ENCODE results near the gene FAM98C.
A peak's percentile ranks its signal among the peaks of the same experiment; 100 is the strongest.
"Not testable (repeated sequence)": the region's sequence is repeated elsewhere in the genome, so short reads cannot be mapped to it uniquely, and the experiment has no call there.

The FAM98C gene

DNA sequence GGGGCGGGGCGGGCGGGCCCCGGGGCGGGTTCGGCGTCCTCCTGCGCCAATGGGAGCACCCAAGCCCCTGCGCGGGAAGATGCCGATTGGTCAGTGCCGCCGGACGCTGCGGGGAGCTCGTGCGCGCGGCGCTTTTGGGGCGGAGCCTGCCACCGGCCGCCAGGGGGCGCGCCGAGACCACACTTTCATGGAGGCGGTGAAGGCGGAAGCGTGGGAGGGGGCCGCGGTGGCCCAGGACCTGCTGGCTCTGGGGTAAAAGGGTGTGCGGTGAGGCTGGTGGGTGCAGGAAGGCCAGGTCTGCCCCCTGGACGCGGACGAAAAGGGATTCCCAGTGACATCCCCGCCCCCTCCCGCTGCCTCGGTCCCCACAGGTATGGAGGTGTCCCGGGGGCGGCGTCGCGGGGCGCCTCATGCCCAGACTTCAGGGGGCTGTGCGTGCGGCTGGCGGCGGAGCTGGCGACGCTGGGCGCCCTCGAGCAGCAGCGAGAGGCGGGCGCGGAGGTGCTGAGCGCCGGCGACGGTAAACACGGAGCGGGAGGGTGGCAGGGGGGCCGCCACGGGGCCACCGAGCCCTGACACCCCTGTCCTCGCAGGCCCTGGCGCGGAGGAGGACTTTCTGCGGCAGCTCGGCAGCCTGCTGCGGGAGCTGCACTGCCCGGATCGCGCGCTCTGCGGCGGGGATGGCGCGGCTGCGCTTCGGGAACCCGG lies at the start of gene FAM98C:
Gene FAM98C, plus strand, starts transcription at position 127 of the 708 bp plus-strand sequence. Its CDS starts 61 bp downstream, at position 188.
- peak; percentile 93 to 96 for DNase-seq

DNA sequence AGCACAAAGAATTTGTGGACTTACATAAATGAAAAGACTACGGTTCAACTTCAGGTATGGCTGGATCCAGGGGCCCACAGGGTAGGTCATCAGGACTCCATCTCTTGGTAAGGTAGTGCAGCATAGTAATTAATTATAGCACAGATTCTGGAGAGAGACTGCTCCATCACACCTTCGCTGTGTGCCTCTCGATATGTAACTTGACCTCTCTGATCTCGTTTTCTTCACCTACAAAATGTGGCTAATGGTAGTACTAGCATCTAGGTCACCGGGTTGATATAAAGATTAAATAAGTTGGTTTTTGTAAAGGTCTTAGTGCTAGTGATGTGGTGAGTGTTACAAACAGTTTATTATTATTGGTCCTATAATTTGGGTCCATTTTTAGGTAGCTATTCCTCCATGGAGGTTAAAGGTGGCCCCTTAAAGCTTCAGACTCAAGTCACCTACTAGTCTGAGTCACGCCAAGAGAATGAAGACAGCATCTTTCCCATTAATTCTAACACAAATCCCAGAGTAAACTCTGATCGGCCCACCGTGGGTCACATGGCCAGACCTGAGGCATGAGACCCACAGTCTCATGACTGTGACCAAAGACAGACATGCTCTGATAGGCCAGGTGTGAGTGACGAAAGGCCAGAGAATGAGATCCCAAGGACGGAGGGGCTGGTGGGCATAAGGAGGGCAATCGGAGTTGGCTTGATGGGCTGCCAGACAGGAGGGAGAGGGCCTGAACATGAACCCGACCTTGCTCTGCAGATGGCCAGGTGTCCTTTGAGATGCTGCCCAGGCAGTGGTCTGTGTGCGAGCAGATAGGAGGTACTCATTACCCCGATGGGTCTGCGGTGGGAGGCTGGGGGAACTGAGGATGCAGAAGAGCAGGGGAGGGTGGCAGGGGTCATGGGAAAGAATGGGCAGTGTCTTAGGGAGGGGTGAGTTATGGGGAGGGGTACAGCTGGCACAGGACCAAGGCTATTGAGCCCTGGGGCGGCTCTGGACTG lies 46.9 kb upstream of the FAM98C start:
- no peak for DNase-seq

DNA sequence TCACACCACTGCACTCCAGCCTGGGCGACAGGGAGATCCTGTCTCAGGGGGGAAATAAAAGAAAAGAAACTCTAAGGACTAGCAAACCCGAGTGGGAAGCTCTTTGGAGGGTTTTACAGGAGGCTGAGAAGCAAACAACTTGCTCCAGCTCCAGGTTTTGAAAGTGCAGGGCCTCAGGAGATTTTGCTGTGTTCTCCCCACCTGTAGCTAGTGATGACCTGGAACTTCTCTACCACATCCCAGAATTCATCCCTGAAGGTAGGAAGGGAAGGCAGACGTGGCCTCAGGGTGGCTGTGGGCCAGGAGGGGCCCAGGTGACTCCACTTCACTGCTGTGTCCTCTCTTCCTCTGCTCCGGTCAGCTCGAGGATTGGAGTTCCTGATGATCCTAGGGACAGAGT lies 44.8 kb upstream of the FAM98C start:
- no peak for DNase-seq

DNA sequence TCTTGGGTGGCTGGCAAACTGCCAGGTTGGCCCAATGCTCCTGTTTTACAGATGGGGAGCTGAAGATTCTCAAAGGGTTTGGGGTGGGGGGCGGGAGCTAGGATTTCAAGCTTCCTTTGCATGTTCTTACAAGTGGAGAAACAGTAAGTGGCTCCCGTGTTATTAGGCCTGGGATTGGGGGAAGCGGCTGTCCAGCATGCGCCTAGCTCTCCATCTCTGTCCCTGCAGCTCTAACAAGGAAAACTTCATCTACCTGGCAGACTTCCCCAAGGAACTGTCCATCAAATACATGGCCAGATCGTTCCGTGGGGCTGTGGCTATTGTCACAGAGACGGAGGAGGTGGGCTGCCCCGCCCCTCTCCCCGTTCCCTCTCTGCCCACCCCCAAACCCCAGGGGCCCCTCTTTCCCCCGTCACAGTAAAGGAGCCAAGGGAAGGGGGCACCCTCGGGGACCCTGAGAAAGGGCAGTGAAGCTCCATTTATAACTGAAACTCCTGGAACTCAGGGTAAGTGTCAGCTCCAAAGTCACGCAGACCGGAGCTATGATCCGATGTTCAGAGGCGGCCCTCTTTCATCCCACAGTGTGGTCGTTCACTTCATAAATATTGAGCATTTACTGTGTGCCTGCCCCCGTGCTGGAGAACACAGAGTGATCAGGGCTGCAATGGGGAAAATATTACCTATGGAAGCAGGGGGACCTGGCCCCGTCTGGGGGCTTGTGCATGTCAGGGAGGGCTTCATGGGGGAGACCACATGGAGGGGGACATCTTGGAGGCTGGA lies 43.5 kb upstream of the FAM98C start:
- DNase-seq, result no peak

DNA sequence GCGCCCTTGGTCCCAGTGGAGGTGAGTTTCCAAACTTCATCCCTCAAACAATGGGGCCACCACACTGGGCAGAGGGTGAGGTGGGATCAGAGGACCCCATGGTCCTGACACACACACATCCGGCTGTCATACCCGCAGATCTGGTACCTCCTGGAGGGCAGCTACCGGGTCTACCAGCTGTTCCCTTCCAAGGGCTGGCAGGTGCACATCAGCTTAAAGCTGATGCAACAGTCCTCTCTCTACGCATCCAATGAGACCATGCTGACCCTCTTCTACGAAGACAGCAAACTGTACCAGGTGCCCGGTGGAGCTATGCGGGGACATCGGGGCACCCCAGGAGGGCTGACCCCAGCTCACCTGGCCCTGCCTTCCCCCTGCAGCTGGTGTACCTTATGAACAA lies 42.5 kb upstream of the FAM98C start:
- DNase-seq, result no peak

DNA sequence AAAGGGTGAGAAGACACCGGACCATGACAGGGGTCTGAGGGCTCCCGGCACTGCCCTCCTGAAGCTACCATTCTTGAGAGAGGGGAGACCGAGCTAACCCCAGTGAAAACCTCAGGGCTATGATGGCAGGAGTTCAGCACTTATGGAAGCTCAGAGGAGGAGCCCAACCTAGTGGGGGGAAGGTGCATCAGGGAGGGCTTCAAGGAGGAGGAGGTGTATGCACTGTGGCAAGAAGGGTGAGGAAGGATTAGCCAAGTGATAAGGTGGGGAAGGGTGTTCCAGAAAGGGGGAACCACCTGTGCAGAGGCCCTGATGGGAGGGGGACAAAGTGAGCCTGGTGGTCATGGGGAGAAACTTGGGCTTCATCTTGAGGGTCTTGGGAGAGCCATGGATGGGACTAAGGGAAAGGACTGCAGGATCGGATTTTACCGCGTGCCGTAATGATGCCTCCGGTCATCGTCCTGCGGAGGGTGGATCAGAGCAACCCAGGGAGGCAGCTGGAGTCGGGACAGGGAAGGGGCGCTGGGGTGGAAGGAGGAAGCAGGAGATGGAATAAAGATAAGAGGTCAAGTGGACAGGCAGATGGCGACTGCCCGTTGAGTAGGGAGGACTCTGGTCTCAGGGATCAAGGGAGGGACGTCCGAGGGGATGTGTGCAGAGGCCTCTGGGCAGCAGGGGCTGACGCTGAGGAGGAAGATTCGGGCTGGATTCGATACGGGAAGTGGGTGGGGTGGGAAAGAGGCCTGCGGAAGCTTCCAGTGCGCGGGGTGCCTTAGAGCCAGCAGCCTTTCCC lies 41.9 kb upstream of the FAM98C start:
- DNase-seq, result peak in 1 of 2 experiments; percentile 38

DNA sequence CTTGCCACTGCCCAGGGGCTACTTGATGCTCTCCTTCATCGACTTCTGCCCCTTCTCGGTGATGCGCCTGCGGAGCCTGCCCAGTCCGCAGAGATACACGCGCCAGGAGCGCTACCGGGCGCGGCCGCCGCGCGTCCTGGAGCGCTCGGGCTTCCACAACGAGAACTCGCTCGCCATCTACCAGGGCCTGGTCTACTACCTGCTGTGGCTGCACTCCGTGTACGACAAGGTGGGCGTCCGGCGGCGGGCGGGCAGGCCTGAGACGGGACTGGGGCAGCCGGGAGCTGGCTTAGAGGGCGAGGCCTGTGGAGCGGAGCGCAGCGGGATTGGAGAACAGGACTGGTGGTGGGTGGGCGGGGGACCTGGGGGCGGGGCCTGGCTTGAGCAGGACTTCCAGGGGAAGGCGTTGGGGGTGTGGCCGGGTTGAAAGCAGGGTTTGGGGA lies 41.2 kb upstream of the FAM98C start:
- peak; percentile 85 to 87 for DNase-seq

DNA sequence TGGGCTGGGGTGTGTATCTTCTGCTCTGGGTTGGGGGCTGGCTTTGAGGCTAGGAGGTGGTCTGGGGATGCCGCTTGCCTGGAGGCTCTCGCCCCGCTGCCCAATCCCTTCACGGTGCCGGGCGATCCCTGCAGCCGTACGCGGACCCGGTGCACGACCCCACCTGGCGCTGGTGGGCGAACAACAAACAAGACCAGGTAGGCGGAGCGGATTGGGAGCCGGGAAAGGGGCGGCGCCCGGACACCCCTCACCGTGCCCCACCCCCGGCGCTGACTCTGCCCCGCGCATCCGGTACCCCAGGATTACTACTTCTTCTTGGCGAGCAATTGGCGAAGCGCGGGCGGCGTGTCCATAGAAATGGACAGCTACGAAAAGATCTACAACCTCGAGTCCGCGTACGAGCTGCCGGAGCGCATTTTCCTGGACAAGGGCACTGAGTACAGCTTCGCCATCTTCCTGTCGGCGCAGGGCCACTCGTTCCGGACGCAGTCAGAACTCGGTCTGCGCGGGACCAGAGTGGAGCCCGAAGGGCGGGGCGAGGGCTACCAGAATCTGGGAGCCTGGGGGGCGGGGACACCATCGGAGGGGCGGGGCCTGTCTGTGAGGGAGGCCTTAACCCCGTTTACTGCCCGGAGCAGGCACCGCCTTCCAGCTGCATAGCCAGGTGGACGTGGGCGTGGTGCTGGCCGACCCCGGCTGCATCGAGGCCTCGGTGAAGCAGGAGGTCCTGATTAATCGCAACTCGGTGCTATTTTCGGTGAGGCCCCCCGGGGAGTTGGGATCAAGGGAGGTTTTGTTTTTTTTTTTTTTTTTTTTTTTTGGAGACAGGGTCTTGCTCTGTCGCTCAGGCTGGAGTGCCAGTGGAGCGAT lies 40.6 kb upstream of the FAM98C start:
- DNase-seq, result peak; percentile 63 to 64

DNA sequence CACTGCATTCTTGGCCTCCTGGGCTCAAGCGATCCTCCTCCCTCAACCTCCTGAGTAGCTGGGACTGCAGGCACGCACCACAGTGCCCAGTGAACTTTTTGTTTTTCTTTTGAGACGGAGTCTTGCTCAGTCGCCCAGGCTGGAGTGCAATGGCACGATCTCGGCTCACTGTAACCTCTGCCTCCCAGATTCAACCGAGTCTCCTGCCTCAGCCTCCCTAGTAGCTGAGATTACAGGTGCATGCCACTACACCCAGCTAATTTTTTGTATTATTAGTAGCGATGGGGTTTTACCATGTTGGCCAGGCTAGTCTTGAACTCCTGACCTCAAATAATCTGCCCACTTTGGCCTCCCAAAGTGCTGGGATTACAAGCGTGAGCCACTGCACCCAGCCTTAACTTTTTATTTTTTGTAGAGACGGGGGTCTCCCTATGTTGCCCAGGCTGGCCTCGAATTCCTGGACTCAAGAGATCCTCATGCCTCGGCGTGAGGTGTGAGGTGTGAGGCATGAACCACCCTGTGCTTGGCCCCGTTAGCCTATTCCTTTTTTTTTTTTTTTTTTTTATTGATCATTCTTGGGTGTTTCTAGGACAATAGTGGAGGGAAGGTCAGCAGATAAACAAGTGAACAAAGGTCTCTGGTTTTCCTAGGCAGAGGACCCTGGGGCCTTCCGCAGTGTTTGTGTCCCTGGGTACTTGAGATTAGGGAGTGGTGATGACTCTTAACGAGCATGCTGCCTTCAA lies 39.8 kb upstream of the FAM98C start:
- DNase-seq, result not testable (repeated sequence)

DNA sequence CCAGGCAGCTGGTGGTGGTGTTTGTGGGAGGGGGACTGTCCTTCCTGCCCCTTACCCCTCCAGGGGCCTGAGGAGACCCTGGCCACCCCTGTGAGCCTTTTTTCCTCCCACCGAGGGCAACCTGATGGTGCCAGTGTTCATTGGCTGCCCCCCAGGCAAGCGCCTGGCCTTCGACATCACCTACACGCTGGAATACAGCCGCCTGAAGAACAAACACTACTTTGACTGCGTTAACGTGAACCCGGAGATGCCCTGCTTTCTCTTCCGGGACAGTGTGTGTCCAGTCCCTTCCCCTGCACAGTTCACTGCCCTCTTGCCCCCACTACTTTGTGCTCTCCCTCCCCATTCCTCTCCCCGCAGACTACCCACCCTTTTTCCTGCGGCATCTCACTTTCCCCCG lies 35.9 kb upstream of the FAM98C start:
- DNase-seq, result no peak

DNA sequence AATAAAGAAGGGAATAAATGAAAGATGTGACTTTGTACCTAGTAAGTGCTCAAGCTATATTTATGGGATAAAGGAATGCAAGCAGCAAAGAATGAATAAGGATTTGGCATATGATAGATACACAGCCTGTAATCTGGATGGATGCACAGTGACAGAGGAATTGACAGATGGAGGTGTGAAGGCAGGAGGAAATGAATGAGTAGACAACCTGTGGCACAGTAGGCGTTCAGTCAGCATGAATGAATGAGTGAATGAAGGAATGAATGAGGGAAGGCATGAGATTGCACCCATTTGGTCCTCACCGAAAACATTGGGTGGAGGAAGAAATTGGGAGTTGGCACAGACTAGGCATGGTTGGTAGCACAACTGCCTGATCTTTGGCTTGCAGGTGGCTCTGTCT lies 33.3 kb upstream of the FAM98C start:
- DNase-seq, result no peak

DNA sequence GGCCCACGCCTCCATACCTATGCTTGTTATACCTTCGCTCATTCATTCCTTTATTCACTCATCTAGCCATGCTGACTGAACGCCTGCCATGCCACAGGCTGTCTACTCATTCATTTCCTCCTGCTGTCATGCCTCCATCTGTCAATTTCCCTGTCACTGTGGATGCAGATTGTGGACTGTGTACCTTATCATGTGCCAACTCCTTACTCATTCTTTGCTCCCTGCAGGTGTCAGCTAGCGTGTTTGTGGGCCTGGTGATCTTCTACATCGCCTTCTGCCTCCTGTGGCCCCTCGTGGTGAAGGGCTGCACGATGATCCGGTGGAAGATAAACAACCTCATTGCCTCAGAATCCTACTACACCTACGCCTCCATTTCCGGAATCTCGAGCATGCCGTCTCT lies 32.6 kb upstream of the FAM98C start:
- no peak for DNase-seq

DNA sequence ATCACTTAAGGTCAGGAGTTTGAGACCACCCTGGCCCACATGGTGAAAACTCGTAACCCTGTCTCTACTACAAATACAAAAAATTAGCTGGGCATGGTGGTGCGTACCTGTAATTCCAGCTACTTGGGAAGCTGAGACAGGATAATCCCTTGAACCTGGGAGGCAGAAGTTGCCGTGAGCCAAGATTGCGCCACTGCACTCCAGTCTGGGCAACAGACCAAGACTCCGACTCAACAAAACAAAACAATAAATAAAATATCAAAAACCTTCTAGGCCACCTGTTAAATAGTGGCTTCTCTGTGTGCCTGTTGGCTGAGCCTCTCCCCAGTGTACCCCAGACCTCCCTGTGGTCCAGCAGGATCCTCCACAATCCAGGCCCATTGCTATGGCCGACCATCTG lies 31.8 kb upstream of the FAM98C start:
- DNase-seq, result no peak

DNA sequence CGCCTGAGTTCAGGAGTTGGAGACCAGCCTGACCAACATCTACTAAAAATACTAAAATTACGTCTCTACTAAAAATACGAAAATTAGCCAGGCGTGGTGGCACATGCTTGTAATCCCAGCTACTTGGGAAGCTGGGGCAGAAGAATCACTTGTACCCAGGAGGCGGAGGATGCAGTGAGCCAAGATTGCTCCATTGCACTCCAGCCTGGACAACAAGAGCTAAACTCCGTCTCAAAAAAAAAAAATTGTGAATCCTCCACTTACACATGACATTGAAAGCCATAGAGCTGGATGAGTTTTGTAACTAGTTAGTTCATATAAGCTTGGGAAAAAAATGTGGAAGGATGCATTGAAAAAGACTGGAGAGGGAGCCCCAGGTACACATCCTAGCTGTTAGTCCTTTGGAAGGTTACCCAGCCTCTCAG lies 29.0 kb upstream of the FAM98C start:
- no peak for DNase-seq

DNA sequence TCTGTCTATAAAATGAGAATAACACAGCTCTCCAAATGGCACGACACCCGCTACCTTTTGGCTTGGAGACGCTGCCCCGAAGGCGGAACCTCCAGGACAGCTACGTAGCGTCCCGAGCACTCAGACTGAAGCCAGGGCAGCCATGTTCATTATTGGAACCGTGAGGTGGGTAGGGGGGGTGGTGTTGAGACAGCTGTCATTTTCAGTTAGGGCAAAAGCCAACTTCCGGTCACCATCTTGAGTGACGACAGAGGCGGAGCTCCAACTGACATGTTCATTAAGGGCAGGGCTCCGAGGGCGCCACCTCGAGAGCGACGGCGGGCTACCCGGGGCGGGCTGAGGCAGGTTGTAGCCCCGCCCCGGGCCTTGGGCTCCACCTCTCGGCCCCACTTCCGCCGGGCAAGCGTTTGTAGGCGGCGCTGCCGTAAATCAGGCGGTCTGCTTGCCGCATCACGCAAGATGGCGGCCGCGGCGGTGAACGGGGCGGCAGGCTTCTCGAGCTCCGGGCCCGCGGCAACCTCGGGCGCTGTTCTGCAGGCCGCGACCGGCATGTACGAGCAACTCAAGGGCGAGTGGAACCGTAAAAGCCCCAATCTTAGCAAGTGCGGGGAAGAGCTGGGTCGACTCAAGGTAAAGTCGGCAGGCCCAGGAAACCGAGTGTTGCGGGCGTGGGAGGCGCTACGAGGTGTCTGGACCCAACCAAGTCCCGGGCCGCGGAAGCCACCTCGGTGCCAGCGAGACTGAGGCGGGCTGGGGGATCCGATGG lies 28.4 kb upstream of the FAM98C start, which contains the start of gene PSMD8:
Gene PSMD8, plus strand, starts transcription at position 240 of the 766 bp plus-strand sequence. Its CDS starts 31 bp downstream, at position 271.
- peak; percentile 98 to 99 for DNase-seq

DNA sequence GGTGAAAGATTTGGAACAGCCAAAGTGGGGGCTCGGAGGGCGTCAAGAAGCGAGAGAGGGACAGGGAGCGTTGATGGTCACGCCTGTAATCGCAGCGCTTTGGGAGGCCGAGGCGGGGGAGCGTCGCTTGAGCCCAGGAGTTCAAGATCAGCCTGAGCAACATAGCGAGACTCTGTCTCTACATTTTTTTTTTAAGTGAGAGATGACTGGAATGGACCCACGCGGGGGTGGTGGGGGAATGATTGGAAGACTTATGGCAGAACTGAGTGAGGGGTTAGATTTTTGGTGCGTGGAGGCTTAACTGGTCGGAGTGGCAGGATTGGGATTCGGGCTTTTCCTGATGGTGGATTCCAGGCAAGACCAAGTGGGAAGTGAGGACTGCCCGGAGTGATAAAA lies 27.8 kb upstream of the FAM98C start:
- peak in 1 of 2 experiments; percentile 16 for DNase-seq

DNA sequence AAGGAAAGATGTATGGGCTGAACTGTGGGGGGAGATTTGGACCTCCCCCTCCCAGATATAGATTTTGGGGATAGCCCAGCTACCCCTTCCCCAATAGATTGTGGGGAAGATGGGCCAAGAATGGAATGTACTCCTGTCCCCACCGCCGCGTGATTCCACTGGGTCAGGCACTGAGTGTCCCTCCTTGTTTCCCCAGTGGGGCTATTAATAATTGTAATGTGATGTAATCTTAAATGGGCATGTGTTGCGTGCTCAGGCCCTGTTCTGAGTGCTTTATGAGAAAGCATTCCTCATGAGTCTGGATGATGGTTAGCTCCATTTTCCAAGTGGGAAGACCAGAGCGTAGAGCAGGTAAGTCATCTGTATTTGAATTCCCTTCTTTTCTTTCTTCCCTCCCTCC lies 27.1 kb upstream of the FAM98C start:
- DNase-seq, result no peak

DNA sequence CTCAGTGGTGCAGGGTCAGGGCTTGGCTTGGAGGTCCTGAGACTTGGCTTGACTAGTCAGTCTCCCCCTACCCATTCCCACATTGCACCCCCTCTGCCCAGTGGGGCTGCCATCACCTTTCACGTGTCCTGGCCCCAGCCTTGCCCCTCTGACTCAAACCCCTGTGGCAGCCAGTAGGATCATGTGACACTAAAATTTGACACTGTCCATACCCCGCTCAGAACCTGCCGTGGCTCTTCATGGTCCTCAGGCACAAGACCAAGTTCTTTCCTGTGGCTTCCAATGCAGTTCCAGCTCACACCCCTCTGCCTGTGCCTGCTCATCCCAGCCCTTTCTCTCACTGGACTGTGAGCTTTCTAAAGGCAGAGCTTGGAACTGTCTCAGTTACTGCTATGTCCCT lies 26.3 kb upstream of the FAM98C start:
- no peak for DNase-seq

DNA sequence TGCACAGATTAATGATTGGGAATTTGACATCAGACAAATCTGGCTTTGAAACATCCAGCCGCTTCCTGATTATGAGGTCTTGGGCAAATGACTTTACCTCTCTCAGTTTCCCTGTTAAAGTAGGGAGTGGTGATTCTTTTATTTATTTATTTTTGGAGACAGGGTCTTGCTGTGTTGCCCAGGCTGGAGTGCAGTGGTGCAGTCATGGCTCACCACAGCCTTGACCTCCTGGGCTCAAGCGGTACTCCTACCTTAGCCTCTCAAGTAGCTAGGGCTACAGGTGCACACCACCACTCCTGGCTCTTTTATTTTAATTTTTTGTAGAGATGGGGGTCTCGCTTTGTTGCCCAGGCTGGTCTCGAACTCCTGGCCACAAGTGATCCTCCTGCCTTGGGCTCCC lies 25.8 kb upstream of the FAM98C start:
- no peak for DNase-seq
